Measurements from ENCODE around the gene ZC3H14.

DNA sequence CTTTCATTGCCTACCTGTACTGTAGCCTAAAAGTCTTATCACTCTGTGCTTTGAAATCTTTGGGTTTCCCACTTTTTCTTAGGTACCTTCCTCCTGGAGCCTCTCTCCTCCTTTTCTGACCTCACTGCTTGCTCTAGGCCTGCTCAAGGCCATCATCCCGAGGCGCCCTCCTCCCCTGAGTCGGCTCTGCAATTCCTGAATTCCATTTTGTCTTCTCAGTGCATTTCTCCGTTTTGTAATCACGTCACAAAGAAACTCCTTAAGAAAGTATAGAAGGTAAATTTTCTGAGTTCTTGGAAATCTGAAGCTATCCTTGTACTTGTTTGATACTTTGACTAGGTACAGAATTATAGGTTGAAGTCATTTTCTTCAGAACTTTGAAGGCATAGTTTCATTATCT, 25.2 kb downstream of the ZC3H14 start:
- TF ChIP-seq, protein P1, sequence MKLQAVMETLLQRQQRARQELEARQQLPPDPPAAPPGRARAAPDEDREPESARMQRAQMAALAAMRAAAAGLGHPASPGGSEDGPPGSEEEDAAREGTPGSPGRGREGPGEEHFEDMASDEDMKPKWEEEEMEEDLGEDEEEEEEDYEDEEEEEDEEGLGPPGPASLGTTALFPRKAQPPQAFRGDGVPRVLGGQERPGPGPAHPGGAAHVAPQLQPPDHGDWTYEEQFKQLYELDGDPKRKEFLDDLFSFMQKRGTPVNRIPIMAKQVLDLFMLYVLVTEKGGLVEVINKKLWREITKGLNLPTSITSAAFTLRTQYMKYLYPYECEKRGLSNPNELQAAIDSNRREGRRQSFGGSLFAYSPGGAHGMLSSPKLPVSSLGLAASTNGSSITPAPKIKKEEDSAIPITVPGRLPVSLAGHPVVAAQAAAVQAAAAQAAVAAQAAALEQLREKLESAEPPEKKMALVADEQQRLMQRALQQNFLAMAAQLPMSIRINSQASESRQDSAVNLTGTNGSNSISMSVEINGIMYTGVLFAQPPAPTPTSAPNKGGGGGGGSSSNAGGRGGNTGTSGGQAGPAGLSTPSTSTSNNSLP (IDR thresholded peaks at IDR 0.05; ENCODE audit: borderline replicate concordance, low read depth, low read length): no peak
- no peak for TF ChIP-seq DPF2 (IDR thresholded peaks at IDR 0.05)
- no peak for TF ChIP-seq ZNF445 (CRISPR knock-in tag; IDR thresholded peaks at IDR 0.05; ENCODE audit: low read depth)
- TF ChIP-seq EP300 (IDR thresholded peaks at IDR 0.05; ENCODE audit: low read length): no peak
- no peak for TF ChIP-seq MXI1 (IDR thresholded peaks at IDR 0.05; ENCODE audit: low read depth, low read length)
- no peak for TF ChIP-seq ZNF408 (CRISPR knock-in tag; IDR thresholded peaks at IDR 0.05; ENCODE audit: low read depth)
- no peak for TF ChIP-seq OTX1 (CRISPR knock-in tag; IDR thresholded peaks at IDR 0.05)
- TF ChIP-seq, protein P2, sequence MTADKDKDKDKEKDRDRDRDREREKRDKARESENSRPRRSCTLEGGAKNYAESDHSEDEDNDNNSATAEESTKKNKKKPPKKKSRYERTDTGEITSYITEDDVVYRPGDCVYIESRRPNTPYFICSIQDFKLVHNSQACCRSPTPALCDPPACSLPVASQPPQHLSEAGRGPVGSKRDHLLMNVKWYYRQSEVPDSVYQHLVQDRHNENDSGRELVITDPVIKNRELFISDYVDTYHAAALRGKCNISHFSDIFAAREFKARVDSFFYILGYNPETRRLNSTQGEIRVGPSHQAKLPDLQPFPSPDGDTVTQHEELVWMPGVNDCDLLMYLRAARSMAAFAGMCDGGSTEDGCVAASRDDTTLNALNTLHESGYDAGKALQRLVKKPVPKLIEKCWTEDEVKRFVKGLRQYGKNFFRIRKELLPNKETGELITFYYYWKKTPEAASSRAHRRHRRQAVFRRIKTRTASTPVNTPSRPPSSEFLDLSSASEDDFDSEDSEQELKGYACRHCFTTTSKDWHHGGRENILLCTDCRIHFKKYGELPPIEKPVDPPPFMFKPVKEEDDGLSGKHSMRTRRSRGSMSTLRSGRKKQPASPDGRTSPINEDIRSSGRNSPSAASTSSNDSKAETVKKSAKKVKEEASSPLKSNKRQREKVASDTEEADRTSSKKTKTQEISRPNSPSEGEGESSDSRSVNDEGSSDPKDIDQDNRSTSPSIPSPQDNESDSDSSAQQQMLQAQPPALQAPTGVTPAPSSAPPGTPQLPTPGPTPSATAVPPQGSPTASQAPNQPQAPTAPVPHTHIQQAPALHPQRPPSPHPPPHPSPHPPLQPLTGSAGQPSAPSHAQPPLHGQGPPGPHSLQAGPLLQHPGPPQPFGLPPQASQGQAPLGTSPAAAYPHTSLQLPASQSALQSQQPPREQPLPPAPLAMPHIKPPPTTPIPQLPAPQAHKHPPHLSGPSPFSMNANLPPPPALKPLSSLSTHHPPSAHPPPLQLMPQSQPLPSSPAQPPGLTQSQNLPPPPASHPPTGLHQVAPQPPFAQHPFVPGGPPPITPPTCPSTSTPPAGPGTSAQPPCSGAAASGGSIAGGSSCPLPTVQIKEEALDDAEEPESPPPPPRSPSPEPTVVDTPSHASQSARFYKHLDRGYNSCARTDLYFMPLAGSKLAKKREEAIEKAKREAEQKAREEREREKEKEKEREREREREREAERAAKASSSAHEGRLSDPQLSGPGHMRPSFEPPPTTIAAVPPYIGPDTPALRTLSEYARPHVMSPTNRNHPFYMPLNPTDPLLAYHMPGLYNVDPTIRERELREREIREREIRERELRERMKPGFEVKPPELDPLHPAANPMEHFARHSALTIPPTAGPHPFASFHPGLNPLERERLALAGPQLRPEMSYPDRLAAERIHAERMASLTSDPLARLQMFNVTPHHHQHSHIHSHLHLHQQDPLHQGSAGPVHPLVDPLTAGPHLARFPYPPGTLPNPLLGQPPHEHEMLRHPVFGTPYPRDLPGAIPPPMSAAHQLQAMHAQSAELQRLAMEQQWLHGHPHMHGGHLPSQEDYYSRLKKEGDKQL (CRISPR knock-in tag; IDR thresholded peaks at IDR 0.05; ENCODE audit: borderline replicate concordance): no peak
- TF ChIP-seq, protein P3, sequence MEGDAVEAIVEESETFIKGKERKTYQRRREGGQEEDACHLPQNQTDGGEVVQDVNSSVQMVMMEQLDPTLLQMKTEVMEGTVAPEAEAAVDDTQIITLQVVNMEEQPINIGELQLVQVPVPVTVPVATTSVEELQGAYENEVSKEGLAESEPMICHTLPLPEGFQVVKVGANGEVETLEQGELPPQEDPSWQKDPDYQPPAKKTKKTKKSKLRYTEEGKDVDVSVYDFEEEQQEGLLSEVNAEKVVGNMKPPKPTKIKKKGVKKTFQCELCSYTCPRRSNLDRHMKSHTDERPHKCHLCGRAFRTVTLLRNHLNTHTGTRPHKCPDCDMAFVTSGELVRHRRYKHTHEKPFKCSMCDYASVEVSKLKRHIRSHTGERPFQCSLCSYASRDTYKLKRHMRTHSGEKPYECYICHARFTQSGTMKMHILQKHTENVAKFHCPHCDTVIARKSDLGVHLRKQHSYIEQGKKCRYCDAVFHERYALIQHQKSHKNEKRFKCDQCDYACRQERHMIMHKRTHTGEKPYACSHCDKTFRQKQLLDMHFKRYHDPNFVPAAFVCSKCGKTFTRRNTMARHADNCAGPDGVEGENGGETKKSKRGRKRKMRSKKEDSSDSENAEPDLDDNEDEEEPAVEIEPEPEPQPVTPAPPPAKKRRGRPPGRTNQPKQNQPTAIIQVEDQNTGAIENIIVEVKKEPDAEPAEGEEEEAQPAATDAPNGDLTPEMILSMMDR (IDR thresholded peaks at IDR 0.05 in 2 of 3, conservative IDR thresholded peaks at IDR 0.05 in 1 of 3; ENCODE audit: insufficient read depth in 2 of 3, low read depth in 1 of 3, low read length in 3 of 3): no peak
- TF ChIP-seq BHLHE40 (IDR thresholded peaks at IDR 0.05; ENCODE audit: low read length): no peak
- TF ChIP-seq PTTG1 (tag; IDR thresholded peaks at IDR 0.05; ENCODE audit: low read depth): no peak
- TF ChIP-seq ZNF24 (IDR thresholded peaks at IDR 0.05): no peak
- TF ChIP-seq HMG20A (CRISPR knock-in tag; conservative IDR thresholded peaks at IDR 0.05): no peak
- TF ChIP-seq, protein P4, sequence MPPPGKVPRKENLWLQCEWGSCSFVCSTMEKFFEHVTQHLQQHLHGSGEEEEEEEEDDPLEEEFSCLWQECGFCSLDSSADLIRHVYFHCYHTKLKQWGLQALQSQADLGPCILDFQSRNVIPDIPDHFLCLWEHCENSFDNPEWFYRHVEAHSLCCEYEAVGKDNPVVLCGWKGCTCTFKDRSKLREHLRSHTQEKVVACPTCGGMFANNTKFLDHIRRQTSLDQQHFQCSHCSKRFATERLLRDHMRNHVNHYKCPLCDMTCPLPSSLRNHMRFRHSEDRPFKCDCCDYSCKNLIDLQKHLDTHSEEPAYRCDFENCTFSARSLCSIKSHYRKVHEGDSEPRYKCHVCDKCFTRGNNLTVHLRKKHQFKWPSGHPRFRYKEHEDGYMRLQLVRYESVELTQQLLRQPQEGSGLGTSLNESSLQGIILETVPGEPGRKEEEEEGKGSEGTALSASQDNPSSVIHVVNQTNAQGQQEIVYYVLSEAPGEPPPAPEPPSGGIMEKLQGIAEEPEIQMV (tag; conservative IDR thresholded peaks at IDR 0.05; ENCODE audit: low read depth): no peak

Data from K562 (cell line).